Measurements from ENCODE around the gene CHD9.

DNA sequence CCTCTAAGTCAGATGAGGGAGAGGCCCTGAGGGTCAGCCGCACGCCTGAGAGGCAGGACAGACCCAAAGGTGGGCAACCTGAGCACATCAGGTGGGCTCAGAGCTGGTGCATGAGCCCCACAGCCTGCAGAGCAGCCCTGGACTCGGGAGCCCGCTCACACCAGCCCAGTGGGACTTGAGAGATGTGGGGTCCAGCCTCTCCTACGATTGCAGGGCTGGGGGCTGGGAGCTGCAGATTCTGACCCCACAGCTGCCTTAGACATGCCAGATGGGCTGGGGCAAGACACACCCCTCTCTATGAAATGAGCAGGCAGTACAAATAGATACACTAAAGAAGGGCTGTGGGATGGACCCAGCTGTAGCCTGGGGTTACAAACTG is 302.4 kb downstream of the CHD9 start:
- no peak for TF ChIP-seq CTCF (IDR thresholded peaks at IDR 0.05; ENCODE audit: low read depth, low read length)
- no peak for TF ChIP-seq POLR2A (IDR thresholded peaks at IDR 0.05; ENCODE audit: extremely low read depth, insufficient read length)
- no peak for TF ChIP-seq MAX (IDR thresholded peaks at IDR 0.05; ENCODE audit: low read depth, low read length)
- TF ChIP-seq MYC (IDR thresholded peaks at IDR 0.05; ENCODE audit: low read depth, low read length): no peak
